Nephron progenitor cell (in vitro differentiated cells): Measurements from ENCODE around the gene OR52I2.

Source experiments
- DNase-seq: peaks from one replicate; pipeline ENCODE4 v3.0.0; 2021
- H3K27ac Mint-ChIP-seq: 2 replicates; pipeline ENCODE4 v1.8.0; 2021; ENCODE audit warnings: mild to moderate bottlenecking, moderate library complexity, mixed read lengths
- H3K27me3 Mint-ChIP-seq: 2 replicates; pipeline ENCODE4 v1.8.0; 2021; ENCODE audit warnings: mild to moderate bottlenecking, low read depth, mixed read lengths; ENCODE audit not compliant: poor library complexity
- H3K36me3 Mint-ChIP-seq: 2 replicates; pipeline ENCODE4 v1.8.0; 2021; ENCODE audit warnings: low read depth, mixed read lengths
- H3K4me1 Mint-ChIP-seq: 2 replicates; pipeline ENCODE4 v1.8.0; 2021; ENCODE audit warnings: mixed read lengths
- H3K4me3 Mint-ChIP-seq: 2 replicates; pipeline ENCODE4 v1.8.0; 2021; ENCODE audit warnings: mild to moderate bottlenecking, moderate library complexity, mixed read lengths
- H3K9me3 Mint-ChIP-seq: 2 replicates; pipeline ENCODE4 v1.8.0; 2021; ENCODE audit warnings: mild to moderate bottlenecking, moderate library complexity, mixed read lengths
- CTCF ChIP-seq: fragments of 200-600 bp; sonication (generic); IDR thresholded peaks from 2 replicates; pipeline ENCODE4 v1.5.0; 2021; ENCODE audit warnings: antibody characterized with exemption

OR52I2 gene

GRCh38 chr11:4581443-4581842 is at the start of gene OR52I2:
Gene OR52I2, plus strand, starts transcription at chr11:4581743.
- TF ChIP-seq CTCF = no peak
- no peak within 1 kb of the TSS for H3K27ac Mint-ChIP-seq
- H3K36me3 Mint-ChIP-seq = no peaks in the 10 kb centered on the region
- H3K9me3 Mint-ChIP-seq = no peaks in the 10 kb centered on the region
- peaks cover 50% of the 10 kb centered on the region for H3K27me3 Mint-ChIP-seq
- H3K4me1 Mint-ChIP-seq = peaks cover 30% of the 10 kb centered on the region
- no peak within 1 kb of the TSS for H3K4me3 Mint-ChIP-seq
- no peak for DNase-seq

- H3K4me3 Mint-ChIP-seq = no peak overlapping the region
- no peaks in the 10 kb centered on the region for H3K9me3 Mint-ChIP-seq
- peak; percentile 69 for DNase-seq
- TF ChIP-seq CTCF = peak; percentile 81
- H3K27ac Mint-ChIP-seq = no peak overlapping the region
- H3K27me3 Mint-ChIP-seq = peaks cover 39% of the 10 kb centered on the region
- H3K36me3 Mint-ChIP-seq = no peaks in the 10 kb centered on the region
- H3K4me1 Mint-ChIP-seq = no peaks in the 10 kb centered on the region
Observed at GRCh38 chr11:4539603-4540219, 41.8 kb upstream of the OR52I2 start.

DNA sequence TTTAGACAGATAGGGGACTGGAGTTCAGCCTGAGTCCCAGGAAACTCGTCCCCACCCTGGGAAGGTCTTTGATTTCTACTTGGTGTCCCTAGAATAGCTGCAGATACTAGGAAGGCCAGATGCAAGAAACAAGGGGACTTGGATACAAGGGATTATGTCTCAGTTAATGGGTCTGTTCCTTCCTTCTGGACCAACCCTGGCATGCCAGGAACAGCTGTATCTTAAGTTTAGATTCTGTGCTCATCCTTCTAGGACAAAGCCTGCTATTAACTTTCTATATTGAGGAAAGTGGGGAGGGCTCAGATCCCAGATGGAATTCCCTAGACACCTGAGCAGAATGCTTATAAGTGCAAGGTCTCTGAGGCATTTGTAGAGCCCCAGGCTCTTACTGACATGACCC is 40.5 kb upstream of the OR52I2 start:
- Mint-ChIP-seq H3K4me1 (no peaks in the 10 kb centered on the region), H3K27ac (no peak overlapping the region), H3K9me3 (no peaks in the 10 kb centered on the region), H3K36me3 (no peaks in the 10 kb centered on the region), H3K27me3 (peaks cover 35% of the 10 kb centered on the region), H3K4me3 (no peak overlapping the region)
- no peak for TF ChIP-seq CTCF
- no peak for DNase-seq

DNA sequence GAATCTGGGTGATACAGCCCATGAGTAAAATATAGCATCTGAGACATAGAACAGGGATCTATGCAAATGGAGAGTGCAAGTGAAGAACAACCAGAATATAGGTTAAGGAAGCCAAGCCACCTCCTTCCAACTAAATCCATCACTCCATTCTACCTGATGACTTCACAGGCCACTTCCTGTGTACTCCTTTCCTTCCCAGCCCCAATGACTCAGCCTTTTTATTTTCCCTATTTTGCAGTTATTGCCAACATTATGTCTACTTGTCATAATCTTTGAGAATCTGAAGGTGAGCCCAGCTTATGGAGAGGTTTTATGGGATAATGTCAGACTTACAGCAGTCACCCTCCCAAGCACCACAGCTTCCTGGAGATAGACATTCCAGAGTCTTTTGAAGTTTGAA is 38.0 kb upstream of the OR52I2 start:
- DNase-seq = no peak
- TF ChIP-seq CTCF = no peak
- no peak overlapping the region for H3K4me3 Mint-ChIP-seq
- no peaks in the 10 kb centered on the region for H3K36me3 Mint-ChIP-seq
- H3K27ac Mint-ChIP-seq = no peak overlapping the region
- peaks cover 26% of the 10 kb centered on the region for H3K27me3 Mint-ChIP-seq
- no peaks in the 10 kb centered on the region for H3K4me1 Mint-ChIP-seq
- H3K9me3 Mint-ChIP-seq = no peaks in the 10 kb centered on the region

DNA sequence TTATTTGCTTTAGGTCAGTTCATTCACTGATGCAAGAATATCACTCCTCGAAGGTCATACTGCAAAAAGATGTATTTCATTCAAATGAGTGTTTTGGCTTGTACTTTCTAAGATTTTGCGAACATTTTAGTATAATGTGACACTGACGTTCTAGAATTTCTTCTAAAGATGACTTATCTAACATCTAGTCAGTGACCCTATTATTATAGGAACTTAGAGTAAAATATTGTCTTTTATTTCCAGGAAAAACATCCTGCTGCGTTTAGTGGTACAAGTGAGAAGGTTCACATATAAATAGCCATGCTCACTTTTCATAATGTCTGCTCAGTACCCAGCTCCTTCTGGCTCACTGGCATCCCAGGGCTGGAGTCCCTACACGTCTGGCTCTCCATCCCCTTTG is 36.7 kb upstream of the OR52I2 start, which contains the start of gene OR52M1:
TSS of gene OR52M1 (plus strand) at position 301 of the 400 bp plus-strand sequence. CDS start at position 301, 0 bp downstream.
- DNase-seq = no peak
- no peaks in the 10 kb centered on the region for H3K36me3 Mint-ChIP-seq
- no peak for TF ChIP-seq CTCF
- peaks cover 5% of the 10 kb centered on the region for H3K9me3 Mint-ChIP-seq
- no peak within 1 kb of the TSS for H3K27ac Mint-ChIP-seq
- peaks cover 22% of the 10 kb centered on the region for H3K27me3 Mint-ChIP-seq
- no peaks in the 10 kb centered on the region for H3K4me1 Mint-ChIP-seq
- no peak within 1 kb of the TSS for H3K4me3 Mint-ChIP-seq

DNA sequence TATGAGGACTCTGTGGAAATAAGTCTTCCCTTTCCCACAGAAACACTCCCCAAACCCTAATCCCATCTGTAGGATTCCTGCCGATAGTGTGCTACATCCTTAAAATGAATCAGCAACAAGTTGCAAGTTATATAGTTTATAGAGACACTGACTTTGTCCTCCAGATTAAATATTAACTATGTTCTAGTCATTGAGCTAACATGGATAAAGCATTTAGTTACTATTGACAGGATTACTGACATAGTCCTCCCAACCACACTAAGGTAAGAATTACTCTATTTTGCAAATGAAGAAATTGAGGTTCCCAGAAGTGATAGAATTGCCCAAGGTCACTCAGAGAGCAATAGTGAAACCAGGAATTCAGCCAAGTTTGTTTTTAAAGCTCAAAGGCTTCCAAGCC is 34.7 kb upstream of the OR52I2 start:
- no peaks in the 10 kb centered on the region for H3K36me3 Mint-ChIP-seq
- peaks cover 15% of the 10 kb centered on the region for H3K9me3 Mint-ChIP-seq
- TF ChIP-seq CTCF = no peak
- H3K27ac Mint-ChIP-seq = no peak overlapping the region
- H3K4me1 Mint-ChIP-seq = no peaks in the 10 kb centered on the region
- DNase-seq = no peak
- peaks cover 14% of the 10 kb centered on the region for H3K27me3 Mint-ChIP-seq
- H3K4me3 Mint-ChIP-seq = no peak overlapping the region
